Glutamatergic neuron (in vitro differentiated cells): ENCODE results near the gene SPOCK1. TPM values are rescaled to one million over a fixed set of nuclear protein-coding genes. Genes with fewer than 3 reads are reported as not detected.

Experiments used
- DNase-seq: peaks from one replicate; pipeline ENCODE4 v3.0.0; 2022
- H3K27ac Mint-ChIP-seq: one replicate; pipeline ENCODE4 v1.8.0; 2020; ENCODE audit warnings: mild to moderate bottlenecking, mixed read lengths, inconsistent platforms; ENCODE audit not compliant: unreplicated experiment
- H3K27me3 Mint-ChIP-seq: one replicate; pipeline ENCODE4 v1.8.0; 2020; ENCODE audit warnings: mild to moderate bottlenecking, moderate library complexity, mixed read lengths, inconsistent platforms; ENCODE audit not compliant: unreplicated experiment
- H3K36me3 Mint-ChIP-seq: one replicate; pipeline ENCODE4 v1.8.0; 2020; ENCODE audit warnings: mild to moderate bottlenecking, mixed read lengths, inconsistent platforms; ENCODE audit not compliant: unreplicated experiment
- H3K4me1 Mint-ChIP-seq: one replicate; pipeline ENCODE4 v1.8.0; 2020; ENCODE audit warnings: mild to moderate bottlenecking, low read depth, mixed read lengths, inconsistent platforms; ENCODE audit not compliant: unreplicated experiment
- H3K4me3 Mint-ChIP-seq: one replicate; pipeline ENCODE4 v1.8.0; 2020; ENCODE audit warnings: mild to moderate bottlenecking, mixed read lengths, inconsistent platforms; ENCODE audit not compliant: unreplicated experiment
- H3K9me3 Mint-ChIP-seq: one replicate; pipeline ENCODE4 v1.8.0; 2020; ENCODE audit warnings: mild to moderate bottlenecking, moderate library complexity, mixed read lengths, inconsistent platforms; ENCODE audit not compliant: unreplicated experiment
- CTCF ChIP-seq: fragments of 200-600 bp; sonication (generic); IDR thresholded peaks from one replicate; pipeline ENCODE4 v1.5.0; 2021; ENCODE audit not compliant: partially characterized antibody, unreplicated experiment
- total RNA-seq: library from RNA; stranded (reverse); fragmentation: NEBNext Ultra II Directional; extraction: Animal tissue kit (Norgen Biotek cat#: 25700); gene quantifications from one replicate; pipeline ENCODE4 v1.2.1, GENCODE V29; 2021; ENCODE audit not compliant: unreplicated experiment

Gene SPOCK1
- total RNA-seq, 1 donor from 2014 or later, result 25.4 TPM

- Mint-ChIP-seq H3K27me3 (peaks cover 2% of the 10 kb centered on the region), H3K9me3 (no peaks in the 10 kb centered on the region), H3K27ac (no peak overlapping the region), H3K4me1 (peaks cover 3% of the 10 kb centered on the region), H3K36me3 (no peaks in the 10 kb centered on the region), H3K4me3 (no peak overlapping the region)
- no peak for TF ChIP-seq CTCF
- no peak for DNase-seq
These were observed 133.8 kb downstream of the SPOCK1 start for GRCh38 chr5:137365126-137365865.

DNA sequence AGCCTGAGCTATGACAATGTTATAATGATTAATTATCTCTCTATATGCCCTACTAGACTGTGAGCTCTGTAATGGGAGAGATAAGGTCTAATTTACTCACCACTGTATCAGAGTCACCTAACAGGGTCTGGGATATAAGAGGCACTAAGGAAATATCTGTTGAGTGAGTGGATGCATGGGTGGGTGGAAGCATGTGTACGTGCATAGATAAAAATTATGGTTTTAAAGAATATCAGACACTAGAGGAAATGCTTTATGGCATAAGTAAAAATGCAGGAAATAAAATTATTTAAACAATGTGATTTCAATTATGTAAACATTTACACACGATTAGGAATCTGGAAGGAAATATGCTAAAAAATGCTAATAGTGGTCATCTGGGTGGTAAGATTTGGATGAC is 137.8 kb downstream of the SPOCK1 start:
- H3K36me3 Mint-ChIP-seq, result no peaks in the 10 kb centered on the region
- no peak for DNase-seq
- H3K4me3 Mint-ChIP-seq, result no peak overlapping the region
- no peak for TF ChIP-seq CTCF
- no peaks in the 10 kb centered on the region for H3K9me3 Mint-ChIP-seq
- no peak overlapping the region for H3K27ac Mint-ChIP-seq
- no peaks in the 10 kb centered on the region for H3K4me1 Mint-ChIP-seq
- H3K27me3 Mint-ChIP-seq, result peaks cover 2% of the 10 kb centered on the region

- Mint-ChIP-seq H3K4me1 (no peaks in the 10 kb centered on the region), H3K36me3 (no peaks in the 10 kb centered on the region), H3K27me3 (peaks cover 2% of the 10 kb centered on the region), H3K9me3 (no peaks in the 10 kb centered on the region), H3K4me3 (no peak overlapping the region), H3K27ac (no peak overlapping the region)
- no peak for DNase-seq
- no peak for TF ChIP-seq CTCF
These were observed 138.5 kb downstream of the SPOCK1 start for GRCh38 chr5:137360607-137361006.

GRCh38 chr5:137359941-137360340 is 139.2 kb downstream of the SPOCK1 start:
- Mint-ChIP-seq H3K36me3 (no peaks in the 10 kb centered on the region), H3K27ac (no peak overlapping the region), H3K4me3 (no peak overlapping the region), H3K9me3 (no peaks in the 10 kb centered on the region), H3K4me1 (no peaks in the 10 kb centered on the region), H3K27me3 (peaks cover 2% of the 10 kb centered on the region)
- TF ChIP-seq CTCF, result no peak
- no peak for DNase-seq

- Mint-ChIP-seq H3K4me1 (no peaks in the 10 kb centered on the region), H3K4me3 (no peak overlapping the region), H3K27ac (no peak overlapping the region), H3K9me3 (no peaks in the 10 kb centered on the region), H3K27me3 (peaks cover 5% of the 10 kb centered on the region), H3K36me3 (no peaks in the 10 kb centered on the region)
- TF ChIP-seq CTCF, result no peak
- no peak for DNase-seq
These were observed 141.7 kb downstream of the SPOCK1 start for GRCh38 chr5:137357436-137357835.
